Measurements from ENCODE around the gene TMEM132D. TPM values are rescaled to one million over a fixed set of nuclear protein-coding genes. Genes with fewer than 3 reads are reported as not detected.

Gene TMEM132D
- total RNA-seq, 1 donor from 2014 or later, result not detected

- H3K4me1 ChIP-seq, result no peaks in the 10 kb centered on the region
- no peaks in the 10 kb centered on the region for H3K36me3 ChIP-seq
- H3K27me3 ChIP-seq, result no peaks in the 10 kb centered on the region
- no peak overlapping the region for H3K4me3 ChIP-seq
- no peaks in the 10 kb centered on the region for H3K9me3 ChIP-seq
- no peak for DNase-seq (ENCODE audit: extremely low spot score in 2 of 2)
- intact Hi-C loops (cut with DNase I), result no loop called here
- H3K27ac ChIP-seq, result no peak overlapping the region
- TF ChIP-seq POLR2AphosphoS5 (IDR thresholded peaks at IDR 0.05; ENCODE audit: insufficient read depth in 1 of 2, low read depth in 1 of 2) (no peak), CTCF (IDR thresholded peaks at IDR 0.05) (no peak), POLR2A (IDR thresholded peaks at IDR 0.05) (no peak)
These were observed 112.9 kb downstream of the TMEM132D start for GRCh38 chr12:129790930-129791329.

GRCh38 chr12:129790331-129790730, 113.5 kb downstream of the TMEM132D start:
- no peak for DNase-seq (ENCODE audit: extremely low spot score in 2 of 2)
- no peak overlapping the region for H3K4me3 ChIP-seq
- H3K27me3 ChIP-seq, result no peaks in the 10 kb centered on the region
- no peaks in the 10 kb centered on the region for H3K4me1 ChIP-seq
- intact Hi-C loops (cut with DNase I), result no loop called here
- H3K36me3 ChIP-seq, result no peaks in the 10 kb centered on the region
- TF ChIP-seq POLR2A (IDR thresholded peaks at IDR 0.05) (no peak), POLR2AphosphoS5 (IDR thresholded peaks at IDR 0.05; ENCODE audit: insufficient read depth in 1 of 2, low read depth in 1 of 2) (no peak), CTCF (IDR thresholded peaks at IDR 0.05) (no peak)
- H3K27ac ChIP-seq, result no peak overlapping the region
- no peaks in the 10 kb centered on the region for H3K9me3 ChIP-seq

GRCh38 chr12:129789921-129790320, 113.9 kb downstream of the TMEM132D start:
- no peak for DNase-seq (ENCODE audit: extremely low spot score in 2 of 2)
- H3K36me3 ChIP-seq, result no peaks in the 10 kb centered on the region
- intact Hi-C loops (cut with DNase I), result no loop called here
- H3K9me3 ChIP-seq, result no peaks in the 10 kb centered on the region
- H3K4me3 ChIP-seq, result no peak overlapping the region
- TF ChIP-seq CTCF (IDR thresholded peaks at IDR 0.05), result no peak
- no peak for TF ChIP-seq POLR2AphosphoS5 (IDR thresholded peaks at IDR 0.05; ENCODE audit: insufficient read depth in 1 of 2, low read depth in 1 of 2)
- no peak for TF ChIP-seq POLR2A (IDR thresholded peaks at IDR 0.05)
- no peak overlapping the region for H3K27ac ChIP-seq
- no peaks in the 10 kb centered on the region for H3K4me1 ChIP-seq
- H3K27me3 ChIP-seq, result no peaks in the 10 kb centered on the region

GRCh38 chr12:129788506-129789084, 115.2 kb downstream of the TMEM132D start:
- intact Hi-C loops (cut with DNase I), result no loop called here
- no peaks in the 10 kb centered on the region for H3K9me3 ChIP-seq
- H3K27ac ChIP-seq, result no peak overlapping the region
- DNase-seq (ENCODE audit: extremely low spot score in 2 of 2), result no peak
- H3K36me3 ChIP-seq, result no peaks in the 10 kb centered on the region
- no peak overlapping the region for H3K4me3 ChIP-seq
- no peaks in the 10 kb centered on the region for H3K4me1 ChIP-seq
- H3K27me3 ChIP-seq, result no peaks in the 10 kb centered on the region
- TF ChIP-seq CTCF (IDR thresholded peaks at IDR 0.05) (no peak), POLR2AphosphoS5 (IDR thresholded peaks at IDR 0.05; ENCODE audit: insufficient read depth in 1 of 2, low read depth in 1 of 2) (no peak), POLR2A (IDR thresholded peaks at IDR 0.05) (no peak)

- no peaks in the 10 kb centered on the region for H3K9me3 ChIP-seq
- H3K27ac ChIP-seq, result no peak overlapping the region
- no peaks in the 10 kb centered on the region for H3K36me3 ChIP-seq
- H3K4me1 ChIP-seq, result no peaks in the 10 kb centered on the region
- no peak for TF ChIP-seq POLR2A (IDR thresholded peaks at IDR 0.05)
- TF ChIP-seq POLR2AphosphoS5 (IDR thresholded peaks at IDR 0.05; ENCODE audit: insufficient read depth in 1 of 2, low read depth in 1 of 2), result no peak
- no peak for TF ChIP-seq CTCF (IDR thresholded peaks at IDR 0.05)
- H3K4me3 ChIP-seq, result no peak overlapping the region
- intact Hi-C loops (cut with DNase I), result no loop called here
- H3K27me3 ChIP-seq, result no peaks in the 10 kb centered on the region
- DNase-seq (ENCODE audit: extremely low spot score in 2 of 2), result no peak
These were observed 123.8 kb downstream of the TMEM132D start for GRCh38 chr12:129779989-129780388.

All from vagina (tissue), 2 donors.